ENCODE results near the gene HDAC8. TPM values are rescaled to one million over a fixed set of nuclear protein-coding genes. Genes with fewer than 3 reads are reported as not detected.

HDAC8 gene
- total RNA-seq, 1 experiment from 2014 or later: 21.4 TPM

DNA sequence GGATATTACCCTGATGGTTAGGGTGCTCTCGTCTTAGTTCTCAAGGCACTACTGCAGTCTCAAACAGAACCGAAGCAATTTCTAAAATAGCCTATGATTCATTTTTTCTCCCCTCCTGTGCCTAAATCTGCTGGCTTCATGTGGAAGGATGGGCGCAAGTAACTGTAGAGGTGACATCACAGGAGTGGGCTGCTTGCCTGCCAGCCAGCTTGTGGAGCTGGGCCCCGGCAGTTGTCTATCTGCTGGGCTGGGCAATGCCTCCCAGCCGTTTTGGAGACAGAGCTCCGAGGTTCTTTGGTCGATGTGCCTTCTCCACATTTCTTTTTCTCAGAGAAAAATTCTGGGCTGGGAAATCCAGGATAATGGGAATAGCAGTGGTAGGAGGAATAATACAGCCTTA lies 232.6 kb downstream of the HDAC8 start:
- no peaks in the 10 kb centered on the region for H3K27me3 ChIP-seq (ENCODE audit: insufficient read depth, low read length)
- no peaks in the 10 kb centered on the region for H3K79me1 ChIP-seq (ENCODE audit: insufficient read depth, low read depth, low read length, poor library complexity, severe bottlenecking)
- H2BK5ac ChIP-seq (ENCODE audit: insufficient read length, low read length): no peak overlapping the region
- no peak overlapping the region for H4K91ac ChIP-seq (ENCODE audit: insufficient read length, low read depth, low read length)
- Mint-ChIP-seq H3K4me1 (no peaks in the 10 kb centered on the region), H3K4me3 (no peak overlapping the region), H3K27me3 (ENCODE audit: low read depth) (no peaks in the 10 kb centered on the region; the same call in 1 of the 2 replicates), H3K9me3 (peaks cover 67 to 68% of the 10 kb centered on the region in 2 experiments), H3K36me3 (ENCODE audit: insufficient read depth in 1 of 3, low read depth in 3 of 3) (peaks cover 0 to 1% (median 0%) of the 10 kb centered on the region in 3 experiments; a peak in 4 of 7 replicates), H3K27ac (no peak overlapping the region)
- no peak overlapping the region for H2BK120ac ChIP-seq (ENCODE audit: low read depth, low read length, poor library complexity, severe bottlenecking)
- H3K18ac ChIP-seq (ENCODE audit: insufficient read length, low read depth, low read length): no peak overlapping the region
- no peak overlapping the region for H3K23ac ChIP-seq (ENCODE audit: insufficient read length, low read depth, low read length)
- H4K20me1 ChIP-seq (ENCODE audit: control insufficient read depth, insufficient read depth, insufficient read length): no peaks in the 10 kb centered on the region
- H3K9me3 ChIP-seq (ENCODE audit: control insufficient read depth, low read depth, low read length): peaks cover 29% of the 10 kb centered on the region
- no peaks in the 10 kb centered on the region for H3K79me2 ChIP-seq (ENCODE audit: insufficient read depth, low read length)
- H3T11ph ChIP-seq (ENCODE audit: low read length): no peak overlapping the region
- TF ChIP-seq, protein P1, sequence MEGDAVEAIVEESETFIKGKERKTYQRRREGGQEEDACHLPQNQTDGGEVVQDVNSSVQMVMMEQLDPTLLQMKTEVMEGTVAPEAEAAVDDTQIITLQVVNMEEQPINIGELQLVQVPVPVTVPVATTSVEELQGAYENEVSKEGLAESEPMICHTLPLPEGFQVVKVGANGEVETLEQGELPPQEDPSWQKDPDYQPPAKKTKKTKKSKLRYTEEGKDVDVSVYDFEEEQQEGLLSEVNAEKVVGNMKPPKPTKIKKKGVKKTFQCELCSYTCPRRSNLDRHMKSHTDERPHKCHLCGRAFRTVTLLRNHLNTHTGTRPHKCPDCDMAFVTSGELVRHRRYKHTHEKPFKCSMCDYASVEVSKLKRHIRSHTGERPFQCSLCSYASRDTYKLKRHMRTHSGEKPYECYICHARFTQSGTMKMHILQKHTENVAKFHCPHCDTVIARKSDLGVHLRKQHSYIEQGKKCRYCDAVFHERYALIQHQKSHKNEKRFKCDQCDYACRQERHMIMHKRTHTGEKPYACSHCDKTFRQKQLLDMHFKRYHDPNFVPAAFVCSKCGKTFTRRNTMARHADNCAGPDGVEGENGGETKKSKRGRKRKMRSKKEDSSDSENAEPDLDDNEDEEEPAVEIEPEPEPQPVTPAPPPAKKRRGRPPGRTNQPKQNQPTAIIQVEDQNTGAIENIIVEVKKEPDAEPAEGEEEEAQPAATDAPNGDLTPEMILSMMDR (conservative IDR thresholded peaks at IDR 0.05): no peak
- no peak overlapping the region for H2AFZ ChIP-seq (ENCODE audit: low read length)
- DNase-seq: no peak
- H3K4me1 ChIP-seq (ENCODE audit: insufficient read depth, low read length): no peaks in the 10 kb centered on the region
- no peak overlapping the region for H2BK12ac ChIP-seq (ENCODE audit: insufficient read length, low read depth, low read length)
- H3K9ac ChIP-seq (ENCODE audit: extremely low read depth, insufficient read length, low read length): no peak overlapping the region
- H2BK20ac ChIP-seq (ENCODE audit: low read depth, low read length, poor library complexity, severe bottlenecking): no peak overlapping the region
- H3K56ac ChIP-seq (ENCODE audit: insufficient read length, low read depth, low read length): no peak overlapping the region
- no peak overlapping the region for H3K27ac ChIP-seq (ENCODE audit: insufficient read length, low read depth, low read length)
- no peak overlapping the region for H4K5ac ChIP-seq (ENCODE audit: insufficient read length, low read depth, low read length)
- no peak overlapping the region for H3K4me2 ChIP-seq (ENCODE audit: insufficient read depth, insufficient read length, low read length)
- WGBS (ENCODE audit: extremely low coverage, insufficient read length, low lambda C conversion rate): no CpG with 5 or more reads among the region's 7 CpGs
- no peaks in the 10 kb centered on the region for H3K23me2 ChIP-seq (ENCODE audit: insufficient read length, low read depth, low read length, poor library complexity, severe bottlenecking)
- H2AK5ac ChIP-seq (ENCODE audit: insufficient read length, low read length): no peak overlapping the region
- H2BK15ac ChIP-seq (ENCODE audit: low read depth, low read length): no peak overlapping the region
- H3K14ac ChIP-seq (ENCODE audit: insufficient read depth, low read length): no peak overlapping the region
- H4K8ac ChIP-seq (replicated peaks; ENCODE audit: insufficient read length, low read depth, low read length): no peak overlapping the region
- no peak overlapping the region for H3K4ac ChIP-seq (ENCODE audit: low read depth, low read length)
